Fibroblast of lung (primary cell): ENCODE results near the gene GPC5. TPM values are rescaled to one million over a fixed set of nuclear protein-coding genes. Genes with fewer than 3 reads are reported as not detected.
A peak's percentile ranks its signal among the peaks of the same experiment; 100 is the strongest.

Experiments used
- DNase-seq, 2 donors: peaks; one replicate each; pipeline versions ENCODE4 v3.0.0 to v3.0.0-alpha.2; 2010; ENCODE audit warnings: low read depth in 2 of 2
- H2AFZ ChIP-seq: 2 replicates; pipeline ENCODE4 v1.5.1; 2012; ENCODE audit warnings: low read length, control low read depth, inconsistent platforms
- H3K27ac ChIP-seq: 2 replicates; pipeline ENCODE4 v1.5.1; 2011; ENCODE audit warnings: low read length, control low read depth; ENCODE audit not compliant: insufficient read depth
- H3K27me3 ChIP-seq: 2 replicates; pipeline ENCODE4 v1.5.1; 2011; ENCODE audit warnings: mild to moderate bottlenecking, low read length; ENCODE audit not compliant: control insufficient read depth, insufficient read depth
- H3K36me3 ChIP-seq: 2 replicates; pipeline ENCODE4 v1.5.1; 2011; ENCODE audit warnings: low read length; ENCODE audit not compliant: control insufficient read depth, insufficient read depth
- H3K4me1 ChIP-seq: 2 replicates; pipeline ENCODE4 v1.5.1; 2011; ENCODE audit warnings: low read length; ENCODE audit not compliant: control insufficient read depth, insufficient read depth; ENCODE audit errors: extremely low read depth
- H3K4me2 ChIP-seq: 2 replicates; pipeline ENCODE4 v1.5.1; 2011; ENCODE audit warnings: low read length, control low read depth; ENCODE audit not compliant: insufficient read depth; ENCODE audit errors: extremely low read depth
- H3K4me3 ChIP-seq, 4 experiments: fragments of 200-600 bp in 1 of 4; sonication (generic) in 1 of 4; replicated peaks in 1 of 4; 2 replicates each; pipeline ENCODE4 v1.5.1; 2011 to 2016; ENCODE audit warnings: low read length in 4 of 4, low read depth in 3 of 4, mild to moderate bottlenecking in 3 of 4, control low read depth in 2 of 4, inconsistent platforms in 1 of 4, mixed read lengths in 1 of 4; ENCODE audit not compliant: insufficient read depth in 1 of 4; ENCODE audit errors: control extremely low read depth in 1 of 4
- H3K79me2 ChIP-seq: 2 replicates; pipeline ENCODE4 v1.5.1; 2012; ENCODE audit warnings: mild to moderate bottlenecking, low read length, inconsistent platforms; ENCODE audit not compliant: control insufficient read depth, insufficient read depth
- H3K9ac ChIP-seq: 2 replicates; pipeline ENCODE4 v1.5.1; 2011; ENCODE audit warnings: mild to moderate bottlenecking, low read length, control low read depth; ENCODE audit not compliant: insufficient read depth
- H3K9me3 ChIP-seq: 2 replicates; pipeline ENCODE4 v1.5.1; 2012; ENCODE audit warnings: low read depth, low read length; ENCODE audit not compliant: control insufficient read depth, insufficient read depth
- H4K20me1 ChIP-seq: 2 replicates; pipeline ENCODE4 v1.5.1; 2011; ENCODE audit warnings: low read length; ENCODE audit not compliant: control insufficient read depth, insufficient read depth; ENCODE audit errors: extremely low read depth
- EZH2 ChIP-seq: IDR thresholded peaks from 2 replicates; pipeline ENCODE4 v1.5.1; 2012; ENCODE audit warnings: low read length, control low read depth, mild to moderate bottlenecking; ENCODE audit errors: missing control alignments
- polyA plus RNA-seq, 2 donors: library from polyadenylated mRNA; depleted of rRNA in 1 of 2; stranded (reverse) in 1 of 2; unstranded in 1 of 2; fragments of >200 nt; gene quantifications; 2 replicates each; pipeline ENCODE4 v1.2.1, GENCODE V29; 2011 to 2012; ENCODE audit warnings: missing spikeins in 1 of 2
- total RNA-seq: library from RNA; depleted of rRNA; stranded (reverse); fragments of >200 nt; gene quantifications from 2 replicates; pipeline ENCODE4 v1.2.1, GENCODE V29; 2014
- TF ChIP-seq, protein P1 (sequence below), 2 donors: IDR thresholded peaks in 1 of 2; conservative IDR thresholded peaks in 1 of 2; 1 replicate in 1 of 2; 2 replicates in 1 of 2; pipeline ENCODE4 v1.5.1; 2011 to 2012; ENCODE audit warnings: low read length in 2 of 2, control low read depth in 1 of 2, inconsistent platforms in 1 of 2, low read depth in 1 of 2, mild to moderate bottlenecking in 1 of 2

The GPC5 gene
- total and polyA plus RNA-seq, 2 donors (not counting 1 experiment from before 2014, with no cell fraction given): 0.17 TPM; not detected in 1

DNA sequence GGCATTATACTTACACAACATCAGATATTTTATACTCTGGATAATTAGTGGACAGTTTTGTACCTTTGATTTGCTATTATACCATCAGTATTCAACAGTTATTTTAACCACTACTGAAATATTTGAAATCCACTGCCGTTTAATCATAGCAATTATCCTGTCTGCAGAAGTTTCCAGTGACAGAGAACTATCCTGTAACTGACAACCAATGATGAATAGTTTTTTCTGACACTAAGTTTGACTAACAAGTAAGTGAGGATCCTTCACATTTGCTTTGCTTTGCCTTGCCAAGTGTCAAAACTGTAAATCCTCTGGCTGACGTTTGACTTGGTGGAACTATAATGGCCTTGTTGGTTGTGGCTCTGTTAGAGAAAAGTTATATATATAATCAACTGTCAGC lies 410.7 kb downstream of the GPC5 start:
- Histone ChIP-seq H3K36me3 (no peaks in the 10 kb centered on the region), H3K4me1 (no peaks in the 10 kb centered on the region), H3K79me2 (no peaks in the 10 kb centered on the region), H3K9me3 (no peaks in the 10 kb centered on the region), H3K27me3 (no peaks in the 10 kb centered on the region), H2AFZ (no peak overlapping the region), H4K20me1 (no peaks in the 10 kb centered on the region), H3K9ac (no peak overlapping the region), H3K4me3 (no peak overlapping the region), H3K27ac (no peak overlapping the region), H3K4me2 (no peak overlapping the region)
- TF ChIP-seq, protein P1, sequence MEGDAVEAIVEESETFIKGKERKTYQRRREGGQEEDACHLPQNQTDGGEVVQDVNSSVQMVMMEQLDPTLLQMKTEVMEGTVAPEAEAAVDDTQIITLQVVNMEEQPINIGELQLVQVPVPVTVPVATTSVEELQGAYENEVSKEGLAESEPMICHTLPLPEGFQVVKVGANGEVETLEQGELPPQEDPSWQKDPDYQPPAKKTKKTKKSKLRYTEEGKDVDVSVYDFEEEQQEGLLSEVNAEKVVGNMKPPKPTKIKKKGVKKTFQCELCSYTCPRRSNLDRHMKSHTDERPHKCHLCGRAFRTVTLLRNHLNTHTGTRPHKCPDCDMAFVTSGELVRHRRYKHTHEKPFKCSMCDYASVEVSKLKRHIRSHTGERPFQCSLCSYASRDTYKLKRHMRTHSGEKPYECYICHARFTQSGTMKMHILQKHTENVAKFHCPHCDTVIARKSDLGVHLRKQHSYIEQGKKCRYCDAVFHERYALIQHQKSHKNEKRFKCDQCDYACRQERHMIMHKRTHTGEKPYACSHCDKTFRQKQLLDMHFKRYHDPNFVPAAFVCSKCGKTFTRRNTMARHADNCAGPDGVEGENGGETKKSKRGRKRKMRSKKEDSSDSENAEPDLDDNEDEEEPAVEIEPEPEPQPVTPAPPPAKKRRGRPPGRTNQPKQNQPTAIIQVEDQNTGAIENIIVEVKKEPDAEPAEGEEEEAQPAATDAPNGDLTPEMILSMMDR (conservative IDR thresholded peaks at IDR 0.05 in 1 of 2, IDR thresholded peaks at IDR 0.05 in 1 of 2; ENCODE audit: low read depth in 1 of 2, low read length in 2 of 2): no peak
- no peak for TF ChIP-seq EZH2
- DNase-seq: no peak

- TF ChIP-seq, protein P1 (conservative IDR thresholded peaks at IDR 0.05 in 1 of 2, IDR thresholded peaks at IDR 0.05 in 1 of 2; ENCODE audit: low read depth in 1 of 2, low read length in 2 of 2): no peak
- TF ChIP-seq EZH2: no peak
- H3K79me2 ChIP-seq: no peaks in the 10 kb centered on the region
- H3K36me3 ChIP-seq: no peaks in the 10 kb centered on the region
- no peak overlapping the region for H3K9ac ChIP-seq
- H3K4me3 ChIP-seq: no peak overlapping the region
- no peaks in the 10 kb centered on the region for H4K20me1 ChIP-seq
- H3K27me3 ChIP-seq: no peaks in the 10 kb centered on the region
- DNase-seq: no peak
- H3K9me3 ChIP-seq: no peaks in the 10 kb centered on the region
- no peak overlapping the region for H3K27ac ChIP-seq
- H3K4me1 ChIP-seq: no peaks in the 10 kb centered on the region
- no peak overlapping the region for H3K4me2 ChIP-seq
- H2AFZ ChIP-seq: no peak overlapping the region
Observed at GRCh38 chr13:91813253-91813652, 414.8 kb downstream of the GPC5 start.

- TF ChIP-seq, protein P1 (conservative IDR thresholded peaks at IDR 0.05 in 1 of 2, IDR thresholded peaks at IDR 0.05 in 1 of 2; ENCODE audit: low read depth in 1 of 2, low read length in 2 of 2): no peak
- no peak for TF ChIP-seq EZH2
- no peak overlapping the region for H2AFZ ChIP-seq
Observed at GRCh38 chr13:91816263-91816807, 417.9 kb downstream of the GPC5 start.

More at GRCh38 chr13:91816263-91816807, 417.9 kb downstream of the GPC5 start:
- H3K4me2 ChIP-seq: no peak overlapping the region
- no peaks in the 10 kb centered on the region for H3K4me1 ChIP-seq
- H3K27me3 ChIP-seq: no peaks in the 10 kb centered on the region
- H4K20me1 ChIP-seq: no peaks in the 10 kb centered on the region
- no peak overlapping the region for H3K4me3 ChIP-seq
- no peak overlapping the region for H3K9ac ChIP-seq
- peak in 1 of 2 donors; percentile 24 for DNase-seq
- no peaks in the 10 kb centered on the region for H3K9me3 ChIP-seq
- H3K36me3 ChIP-seq: no peaks in the 10 kb centered on the region
- no peak overlapping the region for H3K27ac ChIP-seq
- no peaks in the 10 kb centered on the region for H3K79me2 ChIP-seq
